Neutrophil (primary cell): ENCODE measurements around the gene WNT9A.

Experiments used
- H3K27ac ChIP-seq: fragments of 200-600 bp; sonication (generic); 2 replicates; pipeline ENCODE4 v1.5.1; 2016; ENCODE audit warnings: mild to moderate bottlenecking, moderate library complexity
- H3K27me3 ChIP-seq: fragments of 200-600 bp; sonication (generic); 2 replicates; pipeline ENCODE4 v1.6.0; 2016; ENCODE audit warnings: mild to moderate bottlenecking
- H3K36me3 ChIP-seq: fragments of 200-600 bp; sonication (generic); 2 replicates; pipeline ENCODE4 v1.5.1; 2017
- H3K4me1 ChIP-seq, 2 experiments: fragments of 200-600 bp in 1 of 2; sonication (generic) in 1 of 2; 1 replicate in 1 of 2; 2 replicates in 1 of 2; pipeline versions ENCODE4 v1.5.1 to v1.6.1; 2013 to 2016; ENCODE audit warnings: low read depth in 1 of 2, low read length in 1 of 2, mild to moderate bottlenecking in 1 of 2, moderate library complexity in 1 of 2; ENCODE audit not compliant: control insufficient read depth in 1 of 2, insufficient read depth in 1 of 2
- H3K4me3 ChIP-seq, 2 experiments: fragments of 200-600 bp in 1 of 2; sonication (generic) in 1 of 2; 1 replicate in 1 of 2; 2 replicates in 1 of 2; pipeline ENCODE4 v1.5.1; 2013 to 2016; ENCODE audit warnings: low read depth in 1 of 2, low read length in 1 of 2, mild to moderate bottlenecking in 1 of 2, moderate library complexity in 1 of 2
- H3K9me3 ChIP-seq: fragments of 200-600 bp; sonication (generic); 2 replicates; pipeline ENCODE4 v1.5.1; 2016
- TF ChIP-seq, protein P1 (sequence below): fragments of 200-600 bp; sonication (generic); IDR thresholded peaks from 2 replicates; pipeline ENCODE4 v1.5.1; 2016; ENCODE audit warnings: antibody characterized with exemption

The WNT9A gene

GRCh38 chr1:227935826-227936225 lies 11.9 kb downstream of the WNT9A start:
- H3K36me3 ChIP-seq: no peaks in the 10 kb centered on the region
- peaks cover 48% of the 10 kb centered on the region for H3K27me3 ChIP-seq
- no peaks in the 10 kb centered on the region for H3K4me1 ChIP-seq
- H3K4me3 ChIP-seq: no peak overlapping the region
- TF ChIP-seq, protein P1, sequence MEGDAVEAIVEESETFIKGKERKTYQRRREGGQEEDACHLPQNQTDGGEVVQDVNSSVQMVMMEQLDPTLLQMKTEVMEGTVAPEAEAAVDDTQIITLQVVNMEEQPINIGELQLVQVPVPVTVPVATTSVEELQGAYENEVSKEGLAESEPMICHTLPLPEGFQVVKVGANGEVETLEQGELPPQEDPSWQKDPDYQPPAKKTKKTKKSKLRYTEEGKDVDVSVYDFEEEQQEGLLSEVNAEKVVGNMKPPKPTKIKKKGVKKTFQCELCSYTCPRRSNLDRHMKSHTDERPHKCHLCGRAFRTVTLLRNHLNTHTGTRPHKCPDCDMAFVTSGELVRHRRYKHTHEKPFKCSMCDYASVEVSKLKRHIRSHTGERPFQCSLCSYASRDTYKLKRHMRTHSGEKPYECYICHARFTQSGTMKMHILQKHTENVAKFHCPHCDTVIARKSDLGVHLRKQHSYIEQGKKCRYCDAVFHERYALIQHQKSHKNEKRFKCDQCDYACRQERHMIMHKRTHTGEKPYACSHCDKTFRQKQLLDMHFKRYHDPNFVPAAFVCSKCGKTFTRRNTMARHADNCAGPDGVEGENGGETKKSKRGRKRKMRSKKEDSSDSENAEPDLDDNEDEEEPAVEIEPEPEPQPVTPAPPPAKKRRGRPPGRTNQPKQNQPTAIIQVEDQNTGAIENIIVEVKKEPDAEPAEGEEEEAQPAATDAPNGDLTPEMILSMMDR: no peak
- H3K9me3 ChIP-seq: no peaks in the 10 kb centered on the region
- no peak overlapping the region for H3K27ac ChIP-seq

DNA sequence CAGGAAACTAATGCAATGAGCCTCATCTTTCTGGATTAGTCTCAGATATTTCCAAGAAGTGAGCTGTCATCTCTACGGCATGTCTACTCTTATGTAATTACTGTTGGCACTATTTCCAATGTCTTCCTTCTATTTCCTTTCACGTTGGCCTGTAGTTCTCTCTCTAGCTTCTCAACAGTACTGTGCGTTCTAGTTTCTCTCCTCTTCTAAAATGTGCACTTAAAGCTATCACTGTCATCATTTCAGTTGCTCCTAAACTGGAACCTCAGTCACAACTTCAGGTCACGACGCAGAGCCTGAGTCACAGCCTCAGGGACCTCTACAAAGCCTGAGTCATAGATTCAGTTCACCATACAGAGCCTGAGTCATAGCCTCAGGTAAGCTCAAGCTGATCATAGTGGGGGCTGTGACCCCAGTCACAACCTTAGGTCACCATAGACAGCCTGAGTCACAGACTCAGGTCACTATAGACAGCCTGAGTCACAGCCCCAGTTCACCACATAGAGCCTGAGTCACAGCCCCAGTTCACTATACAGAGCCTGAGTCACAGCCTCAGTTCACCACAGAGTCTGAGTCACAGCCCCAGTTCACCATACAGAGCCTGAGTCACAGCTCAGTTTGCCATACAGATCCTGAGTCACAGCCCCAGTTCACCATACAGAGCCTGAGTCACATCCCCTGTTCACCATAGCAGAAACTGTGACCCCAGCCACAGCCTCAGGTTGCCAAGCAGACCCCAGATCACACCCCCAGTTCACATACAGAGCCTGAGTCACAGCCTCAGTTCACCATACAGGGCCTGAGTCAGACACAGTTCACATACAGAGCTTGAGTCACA lies 13.0 kb downstream of the WNT9A start:
- H3K27me3 ChIP-seq: peaks cover 48% of the 10 kb centered on the region
- no peaks in the 10 kb centered on the region for H3K36me3 ChIP-seq
- TF ChIP-seq, protein P1: no peak
- no peaks in the 10 kb centered on the region for H3K4me1 ChIP-seq
- no peaks in the 10 kb centered on the region for H3K9me3 ChIP-seq
- H3K4me3 ChIP-seq: no peak overlapping the region
- no peak overlapping the region for H3K27ac ChIP-seq

GRCh38 chr1:227929751-227930472 lies 17.8 kb downstream of the WNT9A start:
- no peaks in the 10 kb centered on the region for H3K9me3 ChIP-seq
- no peaks in the 10 kb centered on the region for H3K4me1 ChIP-seq
- H3K36me3 ChIP-seq: no peaks in the 10 kb centered on the region
- H3K27me3 ChIP-seq: peaks cover 22% of the 10 kb centered on the region
- H3K4me3 ChIP-seq: no peak overlapping the region
- H3K27ac ChIP-seq: no peak overlapping the region
- TF ChIP-seq, protein P1: no peak

GRCh38 chr1:227928811-227929375 lies 18.8 kb downstream of the WNT9A start:
- TF ChIP-seq, protein P1: no peak
- no peaks in the 10 kb centered on the region for H3K9me3 ChIP-seq
- H3K27ac ChIP-seq: no peak overlapping the region
- no peaks in the 10 kb centered on the region for H3K4me1 ChIP-seq
- peaks cover 14% of the 10 kb centered on the region for H3K27me3 ChIP-seq
- no peak overlapping the region for H3K4me3 ChIP-seq
- H3K36me3 ChIP-seq: no peaks in the 10 kb centered on the region

- H3K4me3 ChIP-seq: no peak overlapping the region
- peaks cover 7% of the 10 kb centered on the region for H3K27me3 ChIP-seq
- no peaks in the 10 kb centered on the region for H3K4me1 ChIP-seq
- TF ChIP-seq, protein P1: no peak
- no peak overlapping the region for H3K27ac ChIP-seq
- no peaks in the 10 kb centered on the region for H3K9me3 ChIP-seq
- no peaks in the 10 kb centered on the region for H3K36me3 ChIP-seq
Measured at GRCh38 chr1:227927971-227928741, 19.6 kb downstream of the WNT9A start.
